Measurements from ENCODE around the gene SIRT3.
"Not testable (repeated sequence)": the region's sequence is repeated elsewhere in the genome, so short reads cannot be mapped to it uniquely, and the experiment has no call there.

The SIRT3 gene

GRCh38 chr11:202490-202889 is 33.7 kb downstream of the SIRT3 start:
- Histone ChIP-seq H3K9me3 (ENCODE audit: control insufficient read depth, insufficient read depth, low read length) (peaks cover 2% of the 10 kb centered on the region; the same call in 1 of the 2 replicates), H3K4me3 (ENCODE audit: low read length) (no peak overlapping the region), H3K27me3 (ENCODE audit: control insufficient read depth, insufficient read depth, low read length) (no peaks in the 10 kb centered on the region), H3K4me1 (ENCODE audit: control insufficient read depth, insufficient read depth, low read length) (no peaks in the 10 kb centered on the region), H3K27ac (ENCODE audit: low read length) (no peak overlapping the region), H3K36me3 (ENCODE audit: control insufficient read depth, insufficient read depth, low read length) (0 out of 2 replicates have a peak, but pooled peaks cover 4% of the 10 kb centered on the region)
- no peak for DNase-seq (ENCODE audit: low read depth, low spot score)
- no CpG with 5 or more reads among the region's 8 CpGs for WGBS (ENCODE audit: insufficient coverage, insufficient read length)

DNA sequence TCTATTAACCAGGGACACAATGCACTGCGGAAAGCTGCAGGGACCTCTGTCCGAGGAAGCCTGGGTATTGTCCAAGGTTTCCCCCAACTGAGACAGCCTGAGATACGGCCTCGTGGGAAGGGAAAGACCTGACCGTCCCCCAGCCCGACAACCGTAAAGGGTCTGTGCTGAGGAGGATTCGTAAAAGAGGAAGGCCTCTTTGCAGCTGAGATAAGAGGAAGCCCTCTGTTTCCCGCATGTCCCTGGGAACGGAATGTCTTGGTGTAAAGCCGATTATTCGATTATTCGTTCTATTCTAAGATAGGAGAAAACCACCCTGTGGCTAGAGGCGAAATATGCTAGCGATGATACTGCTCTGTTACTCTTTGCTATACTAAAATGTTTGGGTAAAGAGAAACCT is 34.2 kb downstream of the SIRT3 start:
- Histone ChIP-seq H3K27ac (ENCODE audit: low read length) (no peak overlapping the region), H3K36me3 (ENCODE audit: control insufficient read depth, insufficient read depth, low read length) (0 out of 2 replicates have a peak, but pooled peaks cover 4% of the 10 kb centered on the region), H3K27me3 (ENCODE audit: control insufficient read depth, insufficient read depth, low read length) (no peaks in the 10 kb centered on the region), H3K9me3 (ENCODE audit: control insufficient read depth, insufficient read depth, low read length) (peaks cover 2% of the 10 kb centered on the region; the same call in 1 of the 2 replicates), H3K4me1 (ENCODE audit: control insufficient read depth, insufficient read depth, low read length) (no peaks in the 10 kb centered on the region), H3K4me3 (ENCODE audit: low read length) (no peak overlapping the region)
- WGBS (ENCODE audit: insufficient coverage, insufficient read length), result no CpG with 5 or more reads among the region's 15 CpGs
- DNase-seq (ENCODE audit: low read depth, low spot score), result no peak

- no CpG with 5 or more reads among the region's 13 CpGs for WGBS (ENCODE audit: insufficient coverage, insufficient read length)
- no peaks in the 10 kb centered on the region for H3K27me3 ChIP-seq (ENCODE audit: control insufficient read depth, insufficient read depth, low read length)
- 0 out of 2 replicates have a peak, but pooled peaks cover 2% of the 10 kb centered on the region for H3K36me3 ChIP-seq (ENCODE audit: control insufficient read depth, insufficient read depth, low read length)
- H3K9me3 ChIP-seq (ENCODE audit: control insufficient read depth, insufficient read depth, low read length), result peaks cover 2% of the 10 kb centered on the region; the same call in 1 of the 2 replicates
- DNase-seq (ENCODE audit: low read depth, low spot score), result no peak
- no peak overlapping the region for H3K27ac ChIP-seq (ENCODE audit: low read length)
- no peaks in the 10 kb centered on the region for H3K4me1 ChIP-seq (ENCODE audit: control insufficient read depth, insufficient read depth, low read length)
- H3K4me3 ChIP-seq (ENCODE audit: low read length), result no peak overlapping the region
Observed at GRCh38 chr11:200224-201003, 35.7 kb downstream of the SIRT3 start.

- no CpG with 5 or more reads among the region's 8 CpGs for WGBS (ENCODE audit: insufficient coverage, insufficient read length)
- no peaks in the 10 kb centered on the region for H3K4me1 ChIP-seq (ENCODE audit: control insufficient read depth, insufficient read depth, low read length)
- no peaks in the 10 kb centered on the region for H3K36me3 ChIP-seq (ENCODE audit: control insufficient read depth, insufficient read depth, low read length)
- no peaks in the 10 kb centered on the region for H3K27me3 ChIP-seq (ENCODE audit: control insufficient read depth, insufficient read depth, low read length)
- no peak overlapping the region for H3K4me3 ChIP-seq (ENCODE audit: low read length)
- peaks cover 2% of the 10 kb centered on the region; the same call in 1 of the 2 replicates for H3K9me3 ChIP-seq (ENCODE audit: control insufficient read depth, insufficient read depth, low read length)
- DNase-seq (ENCODE audit: low read depth, low spot score), result no peak
- no peak overlapping the region for H3K27ac ChIP-seq (ENCODE audit: low read length)
Observed at GRCh38 chr11:199782-200181, 36.4 kb downstream of the SIRT3 start.

DNA sequence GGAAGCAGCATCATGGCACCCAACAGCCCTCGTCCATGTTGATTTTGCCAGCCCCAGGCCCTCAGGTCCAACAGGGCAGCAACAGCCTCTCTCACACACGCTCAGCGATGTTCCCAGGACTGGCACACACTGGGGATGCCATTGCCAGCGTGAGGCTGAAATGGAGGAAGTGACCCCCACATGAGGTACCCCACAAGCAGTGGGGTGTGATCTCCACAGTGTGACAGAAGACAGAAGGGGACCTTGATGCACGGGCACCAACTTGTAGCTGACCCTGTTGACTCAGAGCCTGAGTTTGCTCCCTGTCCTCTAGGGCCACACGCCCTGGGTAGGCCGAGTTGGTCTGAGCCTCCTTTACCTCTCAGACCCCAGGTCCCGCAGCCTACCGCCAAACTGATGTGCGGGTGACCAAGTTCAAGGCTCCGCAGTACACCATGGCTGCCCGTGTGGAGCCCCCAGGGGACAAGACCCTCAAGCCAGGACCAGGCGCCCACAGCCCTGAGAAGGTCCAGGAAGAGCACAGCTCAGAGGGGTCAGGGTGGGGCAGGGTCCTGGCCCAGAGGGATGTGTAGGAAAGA is 37.0 kb downstream of the SIRT3 start:
- DNase-seq (ENCODE audit: low read depth, low spot score), result no peak
- Histone ChIP-seq H3K4me3 (ENCODE audit: low read length) (no peak overlapping the region), H3K4me1 (ENCODE audit: control insufficient read depth, insufficient read depth, low read length) (no peaks in the 10 kb centered on the region), H3K9me3 (ENCODE audit: control insufficient read depth, insufficient read depth, low read length) (peaks cover 2% of the 10 kb centered on the region; the same call in 1 of the 2 replicates), H3K27ac (ENCODE audit: low read length) (no peak overlapping the region), H3K36me3 (ENCODE audit: control insufficient read depth, insufficient read depth, low read length) (no peaks in the 10 kb centered on the region), H3K27me3 (ENCODE audit: control insufficient read depth, insufficient read depth, low read length) (no peaks in the 10 kb centered on the region)
- WGBS (ENCODE audit: insufficient coverage, insufficient read length), result no CpG with 5 or more reads among the region's 13 CpGs

DNA sequence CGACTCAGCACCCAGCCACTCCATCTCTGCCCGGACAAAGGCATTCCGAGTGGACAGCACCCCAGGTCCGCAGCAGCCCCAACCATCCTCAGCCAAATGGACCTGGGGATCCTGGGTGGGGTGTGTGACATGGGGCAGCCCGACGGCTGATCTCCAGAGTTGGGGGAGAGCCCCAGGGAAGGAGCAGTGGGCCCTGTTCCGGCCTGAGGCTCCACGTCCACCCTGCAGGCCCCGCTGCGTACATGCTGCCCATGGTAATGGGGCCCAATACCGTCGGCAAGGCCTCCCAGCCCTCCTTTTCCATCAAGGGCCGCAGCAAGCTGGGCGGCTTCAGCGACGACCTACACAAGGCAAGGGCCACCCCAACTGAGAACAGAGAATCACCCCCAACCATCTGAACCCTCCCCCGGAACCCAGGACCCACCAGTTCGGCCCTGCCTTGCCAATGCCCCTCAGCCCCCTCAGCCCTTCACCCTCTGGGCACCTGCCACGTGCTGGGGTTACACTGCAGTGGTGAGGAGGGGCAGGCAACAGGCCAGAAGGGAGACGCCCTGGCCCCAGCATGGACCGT is 37.8 kb downstream of the SIRT3 start:
- Histone ChIP-seq H3K9me3 (ENCODE audit: control insufficient read depth, insufficient read depth, low read length) (peaks cover 2% of the 10 kb centered on the region; the same call in 1 of the 2 replicates), H3K27ac (ENCODE audit: low read length) (no peak overlapping the region), H3K4me1 (ENCODE audit: control insufficient read depth, insufficient read depth, low read length) (no peaks in the 10 kb centered on the region), H3K4me3 (ENCODE audit: low read length) (no peak overlapping the region), H3K27me3 (ENCODE audit: control insufficient read depth, insufficient read depth, low read length) (no peaks in the 10 kb centered on the region), H3K36me3 (ENCODE audit: control insufficient read depth, insufficient read depth, low read length) (no peaks in the 10 kb centered on the region)
- DNase-seq (ENCODE audit: low read depth, low spot score), result no peak
- WGBS (ENCODE audit: insufficient coverage, insufficient read length), result no CpG with 5 or more reads among the region's 21 CpGs

- no CpG with 5 or more reads among the region's 9 CpGs for WGBS (ENCODE audit: insufficient coverage, insufficient read length)
- H3K27ac ChIP-seq (ENCODE audit: low read length), result no peak overlapping the region
- H3K36me3 ChIP-seq (ENCODE audit: control insufficient read depth, insufficient read depth, low read length), result no peaks in the 10 kb centered on the region
- H3K4me1 ChIP-seq (ENCODE audit: control insufficient read depth, insufficient read depth, low read length), result no peaks in the 10 kb centered on the region
- no peak for DNase-seq (ENCODE audit: low read depth, low spot score)
- peaks cover 2% of the 10 kb centered on the region; the same call in 1 of the 2 replicates for H3K9me3 ChIP-seq (ENCODE audit: control insufficient read depth, insufficient read depth, low read length)
- no peaks in the 10 kb centered on the region for H3K27me3 ChIP-seq (ENCODE audit: control insufficient read depth, insufficient read depth, low read length)
- no peak overlapping the region for H3K4me3 ChIP-seq (ENCODE audit: low read length)
Observed at GRCh38 chr11:197741-198235, 38.4 kb downstream of the SIRT3 start.

- no peak overlapping the region for H3K27ac ChIP-seq (ENCODE audit: low read length)
- no peaks in the 10 kb centered on the region for H3K36me3 ChIP-seq (ENCODE audit: control insufficient read depth, insufficient read depth, low read length)
- no CpG with 5 or more reads among the region's 23 CpGs for WGBS (ENCODE audit: insufficient coverage, insufficient read length)
- H3K4me3 ChIP-seq (ENCODE audit: low read length), result no peak overlapping the region
- DNase-seq (ENCODE audit: low read depth, low spot score), result no peak
- H3K27me3 ChIP-seq (ENCODE audit: control insufficient read depth, insufficient read depth, low read length), result no peaks in the 10 kb centered on the region
- peaks cover 2% of the 10 kb centered on the region; the same call in 1 of the 2 replicates for H3K9me3 ChIP-seq (ENCODE audit: control insufficient read depth, insufficient read depth, low read length)
- H3K4me1 ChIP-seq (ENCODE audit: control insufficient read depth, insufficient read depth, low read length), result no peaks in the 10 kb centered on the region
Observed at GRCh38 chr11:196786-197731, 39.1 kb downstream of the SIRT3 start.

GRCh38 chr11:193481-193880 is 42.7 kb downstream of the SIRT3 start:
- not testable (repeated sequence) for DNase-seq (ENCODE audit: low read depth, low spot score); H3K4me1 ChIP-seq (ENCODE audit: control insufficient read depth, insufficient read depth, low read length); H3K27ac ChIP-seq (ENCODE audit: low read length); H3K9me3 ChIP-seq (ENCODE audit: control insufficient read depth, insufficient read depth, low read length); H3K4me3 ChIP-seq (ENCODE audit: low read length); H3K27me3 ChIP-seq (ENCODE audit: control insufficient read depth, insufficient read depth, low read length); H3K36me3 ChIP-seq (ENCODE audit: control insufficient read depth, insufficient read depth, low read length)
- WGBS (ENCODE audit: insufficient coverage, insufficient read length), result no CpG with 5 or more reads among the region's 5 CpGs
